ENCODE data around the gene EIF3I.

Gene EIF3I

GRCh38 chr1:32179193-32179442 lies 43.1 kb upstream of the EIF3I start:
- Histone ChIP-seq H3K36me3 (replicated peaks; ENCODE audit: low read depth, low read length) (peaks cover 26% of the 10 kb centered on the region), H3K4me3 (ENCODE audit: low read length) (peak overlapping the region; percentile 94), H3K4me2 (ENCODE audit: low read length) (peak overlapping the region; percentile 94), H3K27ac (ENCODE audit: low read length) (peak overlapping the region; percentile 76), H3K9ac (ENCODE audit: low read length) (peak overlapping the region; percentile 96), H3K79me2 (ENCODE audit: low read length) (peaks cover 41% of the 10 kb centered on the region), H4K20me1 (ENCODE audit: insufficient read depth, low read length) (no peaks in the 10 kb centered on the region; the same call in 1 of the 2 replicates), H3K4me1 (ENCODE audit: low read length) (peaks cover 18% of the 10 kb centered on the region), H3K27me3 (ENCODE audit: low read depth, low read length) (no peaks in the 10 kb centered on the region), H2AFZ (ENCODE audit: low read depth, low read length) (peak overlapping the region; percentile 56; the same call in 1 of the 2 replicates), H3K9me3 (ENCODE audit: insufficient read depth, low read length) (no peaks in the 10 kb centered on the region)
- TF ChIP-seq CTCF (IDR thresholded peaks at IDR 0.05; ENCODE audit: low read depth, low read length) (no peak), EZH2phosphoT487 (IDR thresholded peaks at IDR 0.05; ENCODE audit: low read depth) (no peak)

- Histone ChIP-seq H3K9me3 (ENCODE audit: insufficient read depth, low read length) (no peaks in the 10 kb centered on the region), H3K79me2 (ENCODE audit: low read length) (peaks cover 46% of the 10 kb centered on the region), H3K27me3 (ENCODE audit: low read depth, low read length) (no peaks in the 10 kb centered on the region), H2AFZ (ENCODE audit: low read depth, low read length) (peak within 1 kb of the TSS; percentile 56; the same call in 1 of the 2 replicates), H3K9ac (ENCODE audit: low read length) (peak within 1 kb of the TSS; percentile 96), H3K4me3 (ENCODE audit: low read length) (peak within 1 kb of the TSS; percentile 94), H3K4me2 (ENCODE audit: low read length) (peak within 1 kb of the TSS; percentile 94), H4K20me1 (ENCODE audit: insufficient read depth, low read length) (no peaks in the 10 kb centered on the region; the same call in 1 of the 2 replicates), H3K4me1 (ENCODE audit: low read length) (peaks cover 18% of the 10 kb centered on the region), H3K27ac (ENCODE audit: low read length) (peak within 1 kb of the TSS; percentile 76), H3K36me3 (replicated peaks; ENCODE audit: low read depth, low read length) (peaks cover 28% of the 10 kb centered on the region)
- no peak for TF ChIP-seq CTCF (IDR thresholded peaks at IDR 0.05; ENCODE audit: low read depth, low read length)
- no peak for TF ChIP-seq EZH2phosphoT487 (IDR thresholded peaks at IDR 0.05; ENCODE audit: low read depth)
Observed at GRCh38 chr1:32179443-32180185, 42.6 kb upstream of the EIF3I start, which contains the start of gene TXLNA. Gene TXLNA (plus strand): TSS chr1:32179675. CDS start chr1:32180346, 671 bp downstream.

GRCh38 chr1:32180186-32181060 lies 41.8 kb upstream of the EIF3I start:
- peaks cover 52% of the 10 kb centered on the region for H3K79me2 ChIP-seq (ENCODE audit: low read length)
- H2AFZ ChIP-seq (ENCODE audit: low read depth, low read length) = no peak overlapping the region
- peak overlapping the region; percentile 76 for H3K27ac ChIP-seq (ENCODE audit: low read length)
- H4K20me1 ChIP-seq (ENCODE audit: insufficient read depth, low read length) = no peaks in the 10 kb centered on the region; the same call in 1 of the 2 replicates
- peaks cover 30% of the 10 kb centered on the region for H3K36me3 ChIP-seq (replicated peaks; ENCODE audit: low read depth, low read length)
- TF ChIP-seq CTCF (IDR thresholded peaks at IDR 0.05; ENCODE audit: low read depth, low read length) (no peak), EZH2phosphoT487 (IDR thresholded peaks at IDR 0.05; ENCODE audit: low read depth) (no peak)
- H3K4me2 ChIP-seq (ENCODE audit: low read length) = peak overlapping the region; percentile 94
- H3K9me3 ChIP-seq (ENCODE audit: insufficient read depth, low read length) = no peaks in the 10 kb centered on the region
- no peaks in the 10 kb centered on the region for H3K27me3 ChIP-seq (ENCODE audit: low read depth, low read length)
- H3K4me1 ChIP-seq (ENCODE audit: low read length) = peaks cover 18% of the 10 kb centered on the region
- H3K4me3 ChIP-seq (ENCODE audit: low read length) = peak overlapping the region; percentile 94
- peak overlapping the region; percentile 96 for H3K9ac ChIP-seq (ENCODE audit: low read length)

GRCh38 chr1:32181065-32181464 lies 41.1 kb upstream of the EIF3I start:
- no peak for TF ChIP-seq CTCF (IDR thresholded peaks at IDR 0.05; ENCODE audit: low read depth, low read length)
- TF ChIP-seq EZH2phosphoT487 (IDR thresholded peaks at IDR 0.05; ENCODE audit: low read depth) = no peak
- peak overlapping the region; percentile 76; the same call in 1 of the 2 replicates for H3K27ac ChIP-seq (ENCODE audit: low read length)
- peaks cover 57% of the 10 kb centered on the region for H3K79me2 ChIP-seq (ENCODE audit: low read length)
- H4K20me1 ChIP-seq (ENCODE audit: insufficient read depth, low read length) = peaks cover 1% of the 10 kb centered on the region; the same call in 1 of the 2 replicates
- H2AFZ ChIP-seq (ENCODE audit: low read depth, low read length) = no peak overlapping the region
- H3K9ac ChIP-seq (ENCODE audit: low read length) = peak overlapping the region; percentile 96
- no peaks in the 10 kb centered on the region for H3K9me3 ChIP-seq (ENCODE audit: insufficient read depth, low read length)
- no peaks in the 10 kb centered on the region for H3K27me3 ChIP-seq (ENCODE audit: low read depth, low read length)
- peaks cover 31% of the 10 kb centered on the region for H3K36me3 ChIP-seq (replicated peaks; ENCODE audit: low read depth, low read length)
- H3K4me2 ChIP-seq (ENCODE audit: low read length) = peak overlapping the region; percentile 94
- peaks cover 18% of the 10 kb centered on the region for H3K4me1 ChIP-seq (ENCODE audit: low read length)
- peak overlapping the region; percentile 94 for H3K4me3 ChIP-seq (ENCODE audit: low read length)

All from OCI-LY3 (cell line).